Measurements from ENCODE around the gene S100A13. TPM values are rescaled to one million over a fixed set of nuclear protein-coding genes. Genes with fewer than 3 reads are reported as not detected.

S100A13 gene
- polyA plus RNA-seq, 4 donors, result 50.1 to 132 (median 83.1) TPM

DNA sequence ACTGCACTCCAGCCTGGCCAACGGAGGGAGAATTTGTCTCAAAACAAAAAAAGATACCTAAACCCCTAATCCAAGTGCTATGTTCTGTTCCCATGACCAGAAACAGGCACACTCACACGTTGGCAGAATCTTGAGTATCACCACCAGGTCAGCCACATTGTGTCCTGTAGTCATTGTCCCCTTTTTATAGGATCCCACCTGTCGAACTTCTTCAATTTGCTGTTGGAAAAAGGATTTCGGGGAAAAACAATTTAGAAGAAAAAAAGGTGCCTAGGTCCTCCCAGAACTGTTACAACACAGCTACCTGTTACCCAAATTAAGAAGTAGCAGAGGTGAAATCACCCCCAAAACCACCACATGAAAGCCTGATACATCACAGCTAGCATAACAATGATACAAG lies 40.1 kb upstream of the S100A13 start:
- peaks cover 0 to 9% (median 3%) of the 10 kb centered on the region in 3 donors for H3K4me1 ChIP-seq (ENCODE audit: control insufficient read depth in 3 of 3, insufficient read depth in 2 of 3, low read depth in 1 of 3, low read length in 2 of 3)
- WGBS, 3 donors, result 88 to 91% (median 88%) methylated on average over 4 of the region's 4 CpGs
- DNase-seq (no peak), FAIRE-seq (no peak)
- H3K27ac ChIP-seq (ENCODE audit: low read depth in 1 of 3, low read length in 2 of 3), result no peak overlapping the region
- no peaks in the 10 kb centered on the region for H3K9me3 ChIP-seq (ENCODE audit: control insufficient read depth in 2 of 2, insufficient read depth in 1 of 2, low read depth in 1 of 2, low read length in 1 of 2)
- peaks cover 15 to 49% (median 16%) of the 10 kb centered on the region in 3 donors for H3K36me3 ChIP-seq (ENCODE audit: control insufficient read depth in 3 of 3, insufficient read depth in 2 of 3, low read depth in 1 of 3, low read length in 3 of 3)
- H3K27me3 ChIP-seq (ENCODE audit: control insufficient read depth in 3 of 3, insufficient read depth in 3 of 3, low read length in 3 of 3), result no peaks in the 10 kb centered on the region
- H3K4me3 ChIP-seq (ENCODE audit: low read depth in 1 of 3, low read length in 3 of 3), result no peak overlapping the region

DNA sequence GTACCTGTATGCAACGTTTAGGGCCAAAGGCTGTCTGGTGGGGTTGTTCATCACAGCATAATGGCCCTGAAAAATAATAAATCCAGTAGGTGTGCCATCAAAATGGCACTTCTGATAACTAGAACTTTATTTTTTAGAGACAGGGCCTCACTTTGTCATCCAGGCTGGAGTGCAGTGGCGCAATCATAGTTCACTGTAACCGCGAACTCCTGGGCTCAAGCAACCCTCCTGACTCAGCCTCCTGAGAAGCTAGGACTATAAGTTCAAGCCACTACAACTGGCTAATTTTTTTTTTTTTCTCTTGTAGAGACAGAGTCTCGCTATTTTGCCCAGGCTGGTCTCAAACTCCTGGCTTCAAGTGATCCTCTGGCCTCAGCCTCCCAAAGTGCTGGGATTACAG lies 35.9 kb upstream of the S100A13 start:
- no peak overlapping the region for H3K27ac ChIP-seq (ENCODE audit: low read depth in 1 of 3, low read length in 2 of 3)
- peaks cover 20 to 52% (median 23%) of the 10 kb centered on the region in 3 donors for H3K36me3 ChIP-seq (ENCODE audit: control insufficient read depth in 3 of 3, insufficient read depth in 2 of 3, low read depth in 1 of 3, low read length in 3 of 3)
- peaks cover 0 to 6% (median 0%) of the 10 kb centered on the region in 3 donors for H3K4me1 ChIP-seq (ENCODE audit: control insufficient read depth in 3 of 3, insufficient read depth in 2 of 3, low read depth in 1 of 3, low read length in 2 of 3)
- WGBS, 3 donors, result 82 to 86% (median 83%) methylated on average over 5 of the region's 5 CpGs
- H3K27me3 ChIP-seq (ENCODE audit: control insufficient read depth in 3 of 3, insufficient read depth in 3 of 3, low read length in 3 of 3), result no peaks in the 10 kb centered on the region
- DNase-seq (no peak), FAIRE-seq (no peak)
- no peak overlapping the region for H3K4me3 ChIP-seq (ENCODE audit: low read depth in 1 of 3, low read length in 3 of 3)
- H3K9me3 ChIP-seq (ENCODE audit: control insufficient read depth in 2 of 2, insufficient read depth in 1 of 2, low read depth in 1 of 2, low read length in 1 of 2), result no peaks in the 10 kb centered on the region

DNA sequence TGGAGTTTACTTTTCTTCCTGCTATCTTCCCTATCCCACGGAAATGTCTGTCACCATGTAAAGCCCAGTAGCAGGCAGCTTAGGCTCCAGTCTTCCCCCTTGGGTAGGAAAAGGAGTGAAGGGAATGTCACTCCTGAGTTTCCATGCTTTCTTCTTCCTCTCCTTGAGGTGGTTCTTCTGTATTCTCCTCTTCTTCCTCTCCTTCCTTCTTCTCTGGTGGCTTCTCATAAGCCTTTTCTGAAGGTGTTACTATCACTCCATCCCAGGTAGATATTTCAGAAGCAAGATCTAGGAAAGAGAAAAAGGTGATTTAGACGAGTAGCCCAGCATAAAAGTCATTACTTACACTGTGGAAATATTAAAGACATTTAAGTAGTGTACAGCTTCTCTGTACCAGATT lies 35.0 kb upstream of the S100A13 start:
- WGBS, 3 donors, result 52 to 65% (median 62%) methylated on average over 2 of the region's 2 CpGs
- Histone ChIP-seq H3K27me3 (ENCODE audit: control insufficient read depth in 3 of 3, insufficient read depth in 3 of 3, low read length in 3 of 3) (no peaks in the 10 kb centered on the region), H3K4me3 (ENCODE audit: low read depth in 1 of 3, low read length in 3 of 3) (no peak overlapping the region), H3K9me3 (ENCODE audit: control insufficient read depth in 2 of 2, insufficient read depth in 1 of 2, low read depth in 1 of 2, low read length in 1 of 2) (no peaks in the 10 kb centered on the region), H3K4me1 (ENCODE audit: control insufficient read depth in 3 of 3, insufficient read depth in 2 of 3, low read depth in 1 of 3, low read length in 2 of 3) (peaks cover 0 to 6% (median 0%) of the 10 kb centered on the region in 3 donors), H3K27ac (ENCODE audit: low read depth in 1 of 3, low read length in 2 of 3) (no peak overlapping the region), H3K36me3 (ENCODE audit: control insufficient read depth in 3 of 3, insufficient read depth in 2 of 3, low read depth in 1 of 3, low read length in 3 of 3) (peaks cover 16 to 50% (median 19%) of the 10 kb centered on the region in 3 donors)
- no peak for DNase-seq
- no peak for FAIRE-seq

DNA sequence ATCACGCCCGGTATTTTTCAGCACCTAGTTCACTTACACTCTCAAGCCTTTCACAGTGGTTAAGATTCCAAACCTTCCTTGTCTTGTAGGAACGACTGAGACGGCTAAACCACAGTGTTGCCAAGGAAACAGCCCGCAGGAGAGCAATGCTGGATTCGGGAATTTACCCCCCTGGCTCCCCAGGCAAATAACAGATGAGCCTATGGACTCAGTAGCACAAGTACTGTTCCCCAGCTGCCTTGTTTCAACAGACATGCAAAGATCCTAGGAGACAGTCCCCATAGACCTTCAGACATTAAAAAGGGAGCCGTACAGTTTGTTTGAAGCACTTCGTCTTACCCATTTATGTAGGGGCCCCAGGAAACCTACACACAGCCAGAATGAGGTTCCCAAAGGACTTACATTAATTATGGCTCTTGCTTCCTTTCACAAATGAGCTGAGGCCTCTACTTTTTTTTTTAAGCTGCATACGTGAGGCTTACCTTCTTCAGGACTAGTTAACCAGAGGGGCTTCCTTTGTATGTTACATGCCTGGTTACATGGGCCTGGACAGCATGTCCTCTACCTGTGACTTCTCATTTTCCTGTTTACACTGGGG lies 33.9 kb upstream of the S100A13 start:
- Histone ChIP-seq H3K4me3 (ENCODE audit: low read depth in 1 of 3, low read length in 3 of 3) (no peak overlapping the region), H3K27me3 (ENCODE audit: control insufficient read depth in 3 of 3, insufficient read depth in 3 of 3, low read length in 3 of 3) (no peaks in the 10 kb centered on the region), H3K9me3 (ENCODE audit: control insufficient read depth in 2 of 2, insufficient read depth in 1 of 2, low read depth in 1 of 2, low read length in 1 of 2) (no peaks in the 10 kb centered on the region), H3K4me1 (ENCODE audit: control insufficient read depth in 3 of 3, insufficient read depth in 2 of 3, low read depth in 1 of 3, low read length in 2 of 3) (peaks cover 0 to 6% (median 0%) of the 10 kb centered on the region in 3 donors), H3K36me3 (ENCODE audit: control insufficient read depth in 3 of 3, insufficient read depth in 2 of 3, low read depth in 1 of 3, low read length in 3 of 3) (peaks cover 15 to 40% (median 16%) of the 10 kb centered on the region in 3 donors), H3K27ac (ENCODE audit: low read depth in 1 of 3, low read length in 2 of 3) (no peak overlapping the region)
- FAIRE-seq (no peak), DNase-seq (no peak)
- 62 to 80% (median 74%) methylated on average over 9 of the region's 9 CpGs for WGBS, 3 donors

DNA sequence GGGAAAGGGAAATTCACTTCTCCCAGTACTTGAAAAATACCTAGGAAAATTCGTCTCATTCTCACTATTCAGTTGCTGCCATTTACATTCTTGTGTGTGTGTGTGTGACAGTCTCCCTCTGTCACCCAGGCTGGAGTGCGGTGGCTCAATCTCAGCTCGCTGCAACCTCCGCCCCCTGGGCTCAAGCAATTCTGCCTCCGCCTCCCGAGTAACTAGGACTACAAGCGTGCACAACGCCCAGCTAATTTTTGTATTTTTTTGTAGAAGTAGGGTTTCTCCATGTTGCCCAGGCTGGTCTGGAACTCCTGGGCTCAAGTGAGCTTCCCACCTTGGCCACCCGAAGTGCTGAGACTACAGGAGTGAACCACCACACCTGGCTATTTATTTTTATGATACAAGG lies 32.4 kb upstream of the S100A13 start:
- peak in 1 of 2 donors; percentile 36 for DNase-seq
- Histone ChIP-seq H3K27me3 (ENCODE audit: control insufficient read depth in 3 of 3, insufficient read depth in 3 of 3, low read length in 3 of 3) (no peaks in the 10 kb centered on the region), H3K27ac (ENCODE audit: low read depth in 1 of 3, low read length in 2 of 3) (peak overlapping the region in 1 of 3 donors; percentile 93), H3K9me3 (ENCODE audit: control insufficient read depth in 2 of 2, insufficient read depth in 1 of 2, low read depth in 1 of 2, low read length in 1 of 2) (no peaks in the 10 kb centered on the region), H3K36me3 (ENCODE audit: control insufficient read depth in 3 of 3, insufficient read depth in 2 of 3, low read depth in 1 of 3, low read length in 3 of 3) (peaks cover 10 to 32% (median 12%) of the 10 kb centered on the region in 3 donors), H3K4me1 (ENCODE audit: control insufficient read depth in 3 of 3, insufficient read depth in 2 of 3, low read depth in 1 of 3, low read length in 2 of 3) (peaks cover 0 to 6% (median 0%) of the 10 kb centered on the region in 3 donors), H3K4me3 (ENCODE audit: low read depth in 1 of 3, low read length in 3 of 3) (peak overlapping the region in 2 of 3 donors; percentile 71 to 85)
- FAIRE-seq, result no peak
- WGBS, 3 donors, result 55 to 62% (median 58%) methylated on average over 9 of the region's 9 CpGs

DNA sequence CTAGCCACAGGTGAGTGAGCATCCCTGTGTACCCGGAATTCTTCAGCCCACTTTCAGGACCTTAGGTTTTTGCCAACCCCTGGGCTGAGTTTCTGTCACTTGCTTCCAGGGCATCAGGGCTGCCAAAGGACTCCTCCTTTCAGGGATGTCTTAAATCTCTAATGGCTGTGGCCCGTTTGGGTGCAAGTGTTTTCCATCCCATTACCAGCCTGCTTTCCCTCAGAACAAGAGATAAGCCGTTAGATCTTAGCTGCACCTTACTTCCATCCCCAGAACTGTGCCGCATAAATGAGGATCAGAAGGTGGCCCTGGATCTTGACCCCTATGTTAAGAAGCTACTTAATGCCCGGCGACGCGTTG lies 31.9 kb upstream of the S100A13 start:
- peaks cover 8 to 27% (median 12%) of the 10 kb centered on the region in 3 donors for H3K36me3 ChIP-seq (ENCODE audit: control insufficient read depth in 3 of 3, insufficient read depth in 2 of 3, low read depth in 1 of 3, low read length in 3 of 3)
- FAIRE-seq, result no peak
- H3K27me3 ChIP-seq (ENCODE audit: control insufficient read depth in 3 of 3, insufficient read depth in 3 of 3, low read length in 3 of 3), result no peaks in the 10 kb centered on the region
- no peak for DNase-seq
- no peaks in the 10 kb centered on the region for H3K9me3 ChIP-seq (ENCODE audit: control insufficient read depth in 2 of 2, insufficient read depth in 1 of 2, low read depth in 1 of 2, low read length in 1 of 2)
- peaks cover 0 to 6% (median 0%) of the 10 kb centered on the region in 3 donors for H3K4me1 ChIP-seq (ENCODE audit: control insufficient read depth in 3 of 3, insufficient read depth in 2 of 3, low read depth in 1 of 3, low read length in 2 of 3)
- peak overlapping the region; percentile 71 to 85 (median 74) for H3K4me3 ChIP-seq (ENCODE audit: low read depth in 1 of 3, low read length in 3 of 3)
- WGBS, 3 donors, result 9 to 27% (median 15%) methylated on average over 8 of the region's 8 CpGs
- peak overlapping the region; percentile 49 to 93 (median 90) for H3K27ac ChIP-seq (ENCODE audit: low read depth in 1 of 3, low read length in 2 of 3)

DNA sequence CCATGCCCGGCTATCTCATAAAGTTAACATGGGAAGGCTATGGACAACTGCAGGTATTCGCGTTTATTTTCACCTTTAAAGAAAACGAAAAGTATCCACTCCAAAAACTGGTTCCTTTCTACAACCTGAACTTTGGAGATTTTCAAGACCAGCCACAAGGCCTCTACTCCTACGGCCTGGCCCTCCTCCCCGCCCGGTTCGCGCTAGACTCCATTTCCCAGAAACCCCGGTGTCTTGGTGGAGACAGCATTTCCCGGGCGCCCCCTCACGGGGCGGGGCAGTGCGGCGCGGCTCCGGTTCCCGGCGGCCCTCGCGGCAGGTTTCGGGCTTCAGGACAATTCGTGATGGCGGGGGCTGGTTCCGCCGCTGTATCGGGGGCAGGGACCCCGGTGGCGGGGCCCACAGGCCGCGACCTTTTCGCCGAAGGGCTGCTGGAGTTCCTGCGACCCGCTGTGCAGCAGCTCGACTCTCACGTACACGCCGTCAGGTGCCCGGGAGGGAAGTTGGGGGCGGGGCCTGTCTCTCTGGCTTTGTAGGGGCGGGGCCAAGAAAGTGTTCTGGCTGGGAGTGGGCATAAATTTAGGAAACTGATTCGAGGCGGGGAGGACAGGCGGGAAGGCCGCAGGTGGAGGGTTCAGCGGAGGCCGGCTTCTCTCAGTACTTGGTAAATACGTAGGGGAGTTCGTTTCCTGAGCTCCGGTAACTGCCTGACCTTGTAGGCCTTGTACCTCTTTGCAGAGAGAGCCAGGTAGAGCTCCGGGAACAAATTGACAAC lies 31.3 kb upstream of the S100A13 start, which contains the start of gene SNAPIN:
Gene SNAPIN (plus strand): TSS at position 304 of the 775 bp plus-strand sequence. CDS start 41 bp downstream, at position 345.
- peaks cover 0 to 6% (median 0%) of the 10 kb centered on the region in 3 donors for H3K4me1 ChIP-seq (ENCODE audit: control insufficient read depth in 3 of 3, insufficient read depth in 2 of 3, low read depth in 1 of 3, low read length in 2 of 3)
- H3K27me3 ChIP-seq (ENCODE audit: control insufficient read depth in 3 of 3, insufficient read depth in 3 of 3, low read length in 3 of 3), result no peaks in the 10 kb centered on the region
- DNase-seq (peak; percentile 92 to 96), FAIRE-seq (no peak)
- WGBS, 3 donors, result 2 to 3% (median 2%) methylated on average over 50 to 53 of the region's 53 CpGs
- H3K27ac ChIP-seq (ENCODE audit: low read depth in 1 of 3, low read length in 2 of 3), result peak within 1 kb of the TSS; percentile 74 to 93 (median 90)
- no peaks in the 10 kb centered on the region for H3K9me3 ChIP-seq (ENCODE audit: control insufficient read depth in 2 of 2, insufficient read depth in 1 of 2, low read depth in 1 of 2, low read length in 1 of 2)
- peaks cover 8 to 25% (median 10%) of the 10 kb centered on the region in 3 donors for H3K36me3 ChIP-seq (ENCODE audit: control insufficient read depth in 3 of 3, insufficient read depth in 2 of 3, low read depth in 1 of 3, low read length in 3 of 3)
- peak within 1 kb of the TSS; percentile 71 to 85 (median 74) for H3K4me3 ChIP-seq (ENCODE audit: low read depth in 1 of 3, low read length in 3 of 3)

DNA sequence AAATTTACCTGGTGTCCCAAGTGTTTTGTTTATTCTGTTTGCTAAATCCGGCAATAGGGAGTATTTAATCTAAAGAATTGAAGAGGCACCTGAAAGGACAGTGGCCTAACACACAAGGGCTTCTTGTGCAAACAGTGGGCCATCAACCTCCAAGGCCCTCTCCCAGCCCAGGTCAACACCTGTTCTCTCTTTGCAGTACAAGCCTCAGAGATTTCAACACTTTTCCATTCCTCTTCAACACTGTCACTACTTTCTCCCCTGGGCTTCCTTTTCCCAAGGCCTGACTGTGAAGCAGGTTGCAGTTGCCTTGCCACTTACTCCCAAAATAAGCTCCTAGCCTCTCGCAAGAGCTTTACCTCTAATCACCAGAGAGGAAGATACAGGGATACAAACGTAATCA lies 28.0 kb upstream of the S100A13 start:
- no peaks in the 10 kb centered on the region for H3K27me3 ChIP-seq (ENCODE audit: control insufficient read depth in 3 of 3, insufficient read depth in 3 of 3, low read length in 3 of 3)
- H3K4me3 ChIP-seq (ENCODE audit: low read depth in 1 of 3, low read length in 3 of 3), result no peak overlapping the region
- 88 to 91% (median 90%) methylated on average over 3 of the region's 3 CpGs for WGBS, 3 donors
- DNase-seq (no peak), FAIRE-seq (no peak)
- H3K27ac ChIP-seq (ENCODE audit: low read depth in 1 of 3, low read length in 2 of 3), result no peak overlapping the region
- peaks cover 0 to 7% (median 0%) of the 10 kb centered on the region in 3 donors for H3K36me3 ChIP-seq (ENCODE audit: control insufficient read depth in 3 of 3, insufficient read depth in 2 of 3, low read depth in 1 of 3, low read length in 3 of 3)
- H3K9me3 ChIP-seq (ENCODE audit: control insufficient read depth in 2 of 2, insufficient read depth in 1 of 2, low read depth in 1 of 2, low read length in 1 of 2), result no peaks in the 10 kb centered on the region
- H3K4me1 ChIP-seq (ENCODE audit: control insufficient read depth in 3 of 3, insufficient read depth in 2 of 3, low read depth in 1 of 3, low read length in 2 of 3), result peaks cover 0 to 15% (median 0%) of the 10 kb centered on the region in 3 donors
